PFSK-1 (cell line): ENCODE measurements around the gene AFAP1L1.

Experiments
- FOXP2 ChIP-seq: optimal IDR thresholded peaks from 2 replicates; pipeline ENCODE3; 2011; ENCODE audit warnings: borderline replicate concordance, control low read depth, inconsistent platforms; ENCODE audit not compliant: insufficient read depth; ENCODE audit errors: extremely low read length, extremely low read depth
- POLR2AphosphoS5 ChIP-seq: IDR thresholded peaks from 2 replicates; pipeline ENCODE4 v1.6.1; 2012; ENCODE audit warnings: low read depth, mild to moderate bottlenecking, control low read depth, low read length, moderate library complexity
- SIN3A ChIP-seq: IDR thresholded peaks from 2 replicates; pipeline ENCODE4 v1.6.1; 2012; ENCODE audit warnings: mild to moderate bottlenecking, low read length, moderate library complexity, borderline replicate concordance; ENCODE audit not compliant: insufficient read depth
- TAF1 ChIP-seq: IDR thresholded peaks from 2 replicates; pipeline ENCODE4 v1.6.1; 2012; ENCODE audit warnings: low read length, control low read depth, borderline replicate concordance; ENCODE audit not compliant: insufficient read depth

GRCh38 chr5:149338364-149338763 lies 66.7 kb downstream of the AFAP1L1 start:
- TF ChIP-seq POLR2AphosphoS5 (no peak), SIN3A (no peak), FOXP2 (no peak), TAF1 (no peak)
